ENCODE measurements around the gene DIPK1B.
"Not testable (repeated sequence)": the region's sequence is repeated elsewhere in the genome, so short reads cannot be mapped to it uniquely, and the experiment has no call there.

DIPK1B gene

GRCh38 chr9:136700304-136700703, 12.1 kb upstream of the DIPK1B start:
- DNase-seq = no peak

DNA sequence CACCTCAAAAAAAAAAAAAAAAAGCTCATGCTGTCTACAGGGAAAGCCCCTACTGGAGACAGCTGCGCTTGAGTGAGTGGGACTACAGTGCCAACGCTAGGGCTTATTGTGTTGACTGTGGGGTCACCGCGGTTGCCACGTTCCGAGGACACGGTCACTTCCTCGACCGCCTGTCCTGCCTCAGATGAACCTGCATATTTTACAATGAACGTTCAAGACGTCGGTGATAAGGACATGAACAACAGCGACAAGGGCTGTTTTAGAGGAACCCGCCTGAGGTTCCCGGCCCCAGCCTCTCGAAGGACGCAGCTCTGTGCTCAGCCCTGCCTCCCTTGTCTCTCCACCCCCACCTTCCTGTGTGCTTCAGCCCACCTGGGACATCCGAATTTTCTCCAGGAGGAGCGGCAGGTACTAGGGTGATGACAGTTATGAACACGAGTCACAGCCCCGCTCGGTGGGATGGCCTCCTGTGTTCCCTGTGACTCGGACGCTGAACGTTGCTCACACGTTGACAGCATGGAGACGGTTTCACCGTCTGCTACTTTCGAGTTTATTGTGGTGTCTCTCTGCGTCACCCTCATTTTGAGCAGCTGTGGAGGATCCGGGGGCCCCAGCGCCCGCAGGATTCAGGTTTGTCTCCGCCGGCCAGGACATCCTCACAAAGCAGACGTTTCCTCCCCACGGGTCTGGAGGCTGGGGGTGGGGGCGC, 11.3 kb upstream of the DIPK1B start:
- DNase-seq = peak; percentile 57 to 79

DNA sequence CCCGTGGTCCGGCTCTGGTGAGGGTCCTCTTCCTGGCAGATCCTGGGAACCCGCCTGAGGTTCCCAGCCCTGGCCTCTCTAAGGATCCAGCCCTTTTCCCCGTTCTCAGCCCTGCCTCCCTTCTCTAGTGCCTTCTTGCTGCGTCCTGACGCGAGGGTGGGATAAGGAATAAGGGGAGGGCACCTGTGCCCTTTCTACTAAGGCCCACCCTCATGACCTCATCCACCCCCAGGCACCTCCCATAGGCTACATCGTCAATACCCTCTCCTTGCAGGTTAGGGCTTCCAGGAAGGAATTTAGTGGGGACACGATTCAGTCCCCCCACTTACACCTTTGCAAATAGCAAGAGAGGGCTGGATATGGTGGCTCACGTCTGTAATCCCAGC, 10.7 kb upstream of the DIPK1B start:
- no peak for DNase-seq

- DNase-seq = peak; percentile 42 to 65
Observed at GRCh38 chr9:136703276-136703860, 9.0 kb upstream of the DIPK1B start.

GRCh38 chr9:136704741-136705140, 7.6 kb upstream of the DIPK1B start:
- not testable (repeated sequence) for DNase-seq

DNA sequence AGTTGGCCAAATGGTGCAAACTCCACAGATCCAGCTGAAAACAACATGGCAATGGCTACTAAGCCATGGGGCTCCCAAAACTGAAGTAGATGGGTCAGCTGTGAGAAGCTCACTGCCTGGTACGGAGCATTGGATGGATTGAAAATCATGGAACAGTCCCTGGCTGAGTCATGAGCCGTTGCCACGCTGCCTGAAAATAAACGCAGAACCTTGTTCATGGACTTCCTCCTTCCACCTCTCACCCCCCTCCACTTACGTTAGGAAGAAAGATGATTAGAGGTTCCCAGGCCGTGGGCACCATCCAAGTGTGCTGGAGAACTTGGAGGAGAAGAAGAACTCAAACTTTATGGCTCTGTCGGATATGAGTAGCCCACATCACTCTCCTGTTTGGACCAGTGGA, 6.8 kb upstream of the DIPK1B start:
- peak; percentile 33 to 54 for DNase-seq

- DNase-seq = no peak
Observed at GRCh38 chr9:136707011-136707410, 5.4 kb upstream of the DIPK1B start.

GRCh38 chr9:136707849-136708517, 4.4 kb upstream of the DIPK1B start:
- no peak for DNase-seq

GRCh38 chr9:136709454-136710109, 2.8 kb upstream of the DIPK1B start:
- DNase-seq = no peak

DNA sequence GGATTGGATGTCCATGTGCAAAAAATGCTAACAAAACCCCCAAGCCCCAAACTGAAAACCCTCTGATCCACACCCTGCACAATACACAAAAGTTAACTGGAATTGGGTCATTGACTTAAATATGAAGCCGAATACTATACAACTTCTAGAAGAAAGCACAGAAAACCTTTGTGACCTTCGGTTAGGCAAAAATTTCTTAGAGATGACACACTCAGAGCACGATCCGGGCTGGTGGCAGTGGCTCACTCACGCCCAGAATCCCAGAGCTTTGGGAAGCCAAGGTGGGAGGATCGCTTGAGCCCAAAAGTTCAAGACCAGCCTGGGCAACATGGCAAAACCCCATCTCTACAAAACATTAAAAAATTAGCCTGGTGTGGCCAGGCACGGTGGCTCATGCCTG, 1.8 kb upstream of the DIPK1B start:
- DNase-seq = no peak

GRCh38 chr9:136711219-136711648, 1.1 kb upstream of the DIPK1B start:
- not testable (repeated sequence) for DNase-seq

DNA sequence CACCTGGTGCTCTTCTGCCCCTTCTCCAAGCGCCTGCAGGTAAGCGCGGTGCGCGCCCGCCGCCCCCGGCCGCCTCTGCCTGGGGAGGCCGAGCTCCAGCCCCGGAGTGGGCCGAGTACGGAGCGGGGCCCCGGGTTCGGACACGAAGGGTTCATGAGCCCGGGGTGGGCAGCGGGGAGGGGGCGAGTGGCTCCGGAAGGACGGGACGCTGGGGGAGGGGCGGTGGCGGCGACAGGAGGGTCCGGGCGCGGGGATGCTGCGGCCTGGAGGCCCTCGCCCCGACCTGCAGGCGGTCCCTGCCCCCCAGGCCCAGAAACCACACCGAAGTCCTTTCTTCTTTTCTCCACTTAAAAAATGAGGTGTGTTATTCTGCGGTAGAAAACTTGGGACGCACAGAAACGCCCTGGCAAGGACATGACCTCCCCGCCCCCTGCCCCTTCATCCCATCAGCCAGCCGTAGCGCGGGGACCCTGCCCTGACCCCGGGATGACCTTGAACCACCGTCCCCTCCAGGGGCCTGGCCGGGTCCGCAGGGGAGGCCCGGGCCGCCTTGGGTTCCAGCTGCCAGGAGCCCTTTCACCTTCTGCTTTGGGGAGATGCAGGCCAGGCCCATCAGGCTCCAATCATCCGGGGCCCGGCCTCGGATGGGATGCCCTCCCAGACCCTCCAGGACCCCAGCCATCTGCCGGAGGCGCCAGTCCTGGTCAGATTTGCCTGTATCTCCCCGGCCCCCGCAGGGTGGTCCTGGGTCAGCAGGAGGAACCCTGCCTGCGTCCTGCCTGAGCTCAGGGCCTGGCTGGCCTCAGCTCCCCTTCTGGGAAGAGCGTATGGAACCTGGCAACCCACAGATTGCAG, 545 bp downstream of the DIPK1B start:
- DNase-seq = no peak

GRCh38 chr9:136713550-136713949, 1.2 kb downstream of the DIPK1B start:
- DNase-seq = no peak

DNA sequence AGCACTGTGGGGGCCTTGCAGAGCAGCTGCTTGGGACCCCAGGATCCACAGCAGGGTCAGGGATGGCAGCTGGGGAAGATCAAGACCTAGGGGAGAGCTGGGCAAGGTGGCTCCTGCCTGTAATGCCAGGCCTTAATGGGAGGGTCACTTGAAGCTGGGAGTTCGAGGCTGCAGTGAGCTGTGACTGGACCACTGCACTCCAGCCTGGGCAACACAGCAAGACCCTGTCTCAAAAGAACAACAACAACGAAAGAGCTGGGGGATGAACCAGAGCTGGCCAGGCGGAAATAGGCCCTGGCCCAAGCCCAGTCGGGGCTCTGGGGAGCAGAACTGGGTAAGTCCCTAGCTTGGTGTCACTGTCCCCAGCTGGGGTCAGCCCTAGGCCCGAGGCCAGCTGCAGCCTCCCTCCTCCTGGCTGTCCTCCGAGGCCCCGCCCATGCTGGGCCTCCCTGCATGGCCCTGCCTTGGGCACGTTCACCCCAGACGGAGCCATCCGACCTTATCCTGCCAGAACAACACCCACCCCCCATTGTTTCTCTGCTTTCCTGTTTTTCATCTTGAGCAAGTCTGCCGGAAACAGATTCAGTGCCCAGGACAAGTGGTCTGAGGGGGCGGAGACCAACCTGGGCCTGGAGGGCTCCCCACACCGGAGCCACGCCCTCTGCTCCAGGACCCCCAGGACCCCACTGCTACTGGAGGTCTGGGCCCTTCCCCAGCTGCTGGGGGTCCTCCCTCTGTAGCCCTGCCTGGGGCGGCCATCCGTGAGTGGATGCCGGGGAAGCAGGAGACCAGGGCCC, 1.9 kb downstream of the DIPK1B start:
- DNase-seq = no peak

DNA sequence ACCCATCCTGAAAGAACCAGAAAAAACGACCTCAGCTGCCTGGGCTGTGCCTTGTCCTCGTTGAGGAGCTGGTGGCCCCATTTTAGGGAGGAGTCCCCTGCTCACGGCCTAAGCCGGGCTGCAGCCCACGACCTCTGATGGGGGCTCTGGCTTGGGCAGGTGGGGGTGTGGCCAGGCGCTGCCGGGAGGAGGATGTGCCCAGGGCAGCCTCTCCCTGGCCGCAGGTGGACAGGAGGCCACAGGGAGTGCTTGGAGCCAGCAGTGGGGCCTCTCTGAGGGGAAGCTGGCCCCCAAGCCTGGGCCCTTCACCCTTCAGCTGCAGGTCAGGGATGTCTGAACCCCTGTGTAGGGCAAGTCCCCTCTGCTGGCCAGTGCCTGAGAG, 2.5 kb downstream of the DIPK1B start:
- no peak for DNase-seq

- DNase-seq = no peak
Observed at GRCh38 chr9:136717399-136717798, 5.0 kb downstream of the DIPK1B start.

DNA sequence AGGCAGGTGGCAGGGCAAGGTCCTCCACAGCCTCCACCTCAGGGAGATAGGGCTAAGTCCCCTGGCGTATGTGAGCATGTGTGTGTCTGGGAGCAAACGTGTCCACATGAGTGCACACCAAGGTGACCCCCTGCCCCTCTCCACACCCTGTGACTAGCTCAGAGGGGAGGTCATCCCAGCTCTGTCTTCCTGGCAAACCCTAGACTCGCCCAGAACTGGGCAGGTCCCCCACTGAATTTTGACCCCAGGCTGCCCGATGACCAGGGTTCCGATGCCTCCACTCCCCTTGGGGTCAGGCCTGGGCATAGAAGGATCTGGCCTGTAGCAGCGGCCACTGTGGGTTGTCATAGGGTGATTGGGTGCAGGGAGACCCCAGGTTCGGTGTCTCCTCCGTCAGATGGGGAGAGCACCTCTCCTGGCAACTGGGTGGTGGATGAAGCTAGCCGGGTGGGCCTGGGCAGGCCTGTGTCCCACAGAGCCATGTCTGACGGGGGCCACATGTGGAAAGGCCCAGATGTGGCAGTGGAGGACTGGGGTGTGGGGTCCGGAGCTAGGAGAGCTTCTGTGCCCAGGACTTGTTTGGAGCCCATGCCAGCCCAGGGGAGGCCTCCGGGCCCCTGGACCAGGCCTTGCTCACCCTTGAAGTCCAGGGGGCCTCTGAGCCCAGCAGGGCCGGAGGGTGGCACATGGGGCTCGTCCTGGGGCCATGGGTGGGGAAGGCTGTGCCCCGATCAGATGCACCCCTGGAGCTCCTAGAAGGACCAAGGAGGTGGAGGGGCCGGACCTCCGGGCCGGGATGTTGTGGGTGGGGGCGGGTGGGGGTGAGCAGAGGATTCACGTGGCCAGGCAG, 6.2 kb downstream of the DIPK1B start:
- DNase-seq = no peak

DNA sequence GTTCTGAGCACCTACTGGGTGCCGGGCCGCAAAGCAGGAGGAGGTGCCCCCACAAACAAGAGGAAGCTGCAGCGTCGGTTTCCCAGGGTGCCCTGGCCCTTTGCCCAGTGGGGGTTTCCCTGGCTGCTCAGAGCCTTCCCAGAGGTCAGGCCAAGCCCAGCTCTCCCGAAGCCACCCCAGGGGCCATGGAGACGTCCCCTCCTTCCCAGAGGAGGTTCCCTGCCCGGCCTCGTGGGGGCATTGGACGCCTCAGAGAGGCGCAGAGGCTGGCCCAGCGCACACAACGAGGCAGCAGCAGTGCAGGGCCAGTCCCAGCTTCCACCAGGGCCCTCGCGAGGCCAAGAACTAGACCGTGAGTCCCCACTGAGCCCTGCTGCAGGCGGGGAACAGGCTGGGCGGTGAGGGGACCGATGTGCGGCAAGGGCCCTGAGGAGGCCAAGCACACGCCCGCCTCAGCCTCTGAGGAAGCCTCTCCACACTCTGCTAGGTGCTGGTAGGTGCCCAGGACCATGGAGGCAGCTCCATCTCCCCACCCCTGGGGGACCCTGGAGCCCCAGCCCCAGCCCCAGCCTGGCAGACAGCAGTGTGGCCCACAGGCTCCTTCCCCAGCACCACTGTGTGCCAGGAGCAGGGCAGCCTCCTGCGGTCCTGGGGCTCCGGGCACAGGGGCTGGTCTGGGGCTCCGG, 7.0 kb downstream of the DIPK1B start:
- DNase-seq = peak; percentile 73 to 85

DNA sequence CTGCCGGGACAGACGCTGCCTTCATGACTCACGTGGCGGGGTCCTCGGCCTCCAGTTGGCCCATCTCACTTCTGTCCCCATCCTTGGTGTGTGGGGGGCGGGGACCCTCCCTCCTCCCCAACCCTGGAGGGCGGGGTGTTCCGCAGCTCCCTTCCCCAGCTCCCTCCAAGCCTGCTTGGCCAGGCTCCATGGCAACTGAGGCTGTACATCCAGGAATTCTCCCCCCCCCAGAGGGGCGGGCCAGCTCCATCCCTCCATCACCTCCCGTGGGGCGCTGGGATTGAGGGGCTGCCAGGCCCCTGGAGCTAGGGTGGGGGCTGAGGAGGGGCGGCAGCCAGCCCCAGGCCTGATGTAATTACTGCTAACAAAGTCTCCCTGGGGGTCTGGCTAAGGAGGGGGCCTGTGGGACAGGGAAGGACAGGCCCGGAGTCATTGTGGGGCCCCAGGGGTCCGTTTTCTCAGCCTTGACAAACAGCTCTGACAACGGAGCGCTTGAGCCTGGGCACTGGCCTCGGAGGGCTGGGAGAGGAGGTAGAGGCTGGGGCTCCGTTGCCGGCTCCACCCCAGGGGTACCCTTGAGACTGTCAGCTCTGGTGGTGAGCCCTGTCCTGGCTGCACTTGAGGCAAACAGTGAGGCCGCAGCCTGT, 8.0 kb downstream of the DIPK1B start:
- DNase-seq = no peak

DNA sequence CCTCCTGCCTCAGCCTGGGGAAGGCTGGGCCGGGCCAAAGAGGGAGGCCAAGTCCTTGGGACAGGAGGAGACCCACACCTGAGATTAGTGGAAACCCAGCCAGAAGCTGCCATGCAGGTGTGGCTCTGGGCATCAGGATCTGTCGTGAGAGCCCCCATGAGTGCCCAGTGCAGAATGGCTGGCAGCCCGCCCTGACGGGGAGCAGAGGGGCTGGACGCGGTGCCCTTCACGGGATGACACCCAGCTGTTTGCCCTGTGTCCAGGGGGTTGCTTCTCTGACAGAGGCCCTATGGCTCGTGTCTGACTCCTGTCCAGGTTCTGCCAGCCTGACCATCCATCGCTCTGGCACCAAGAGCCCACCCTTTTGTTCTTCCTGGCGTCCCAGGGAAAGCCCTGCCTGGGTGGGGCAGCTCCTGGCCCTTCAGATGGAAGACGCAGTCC, 8.5 kb downstream of the DIPK1B start:
- DNase-seq = no peak

Data from inflammatory macrophage treated with lipopolysaccharide for 1 hour (primary cell).